Caco-2 (cell line): ENCODE data around the gene TRPC4AP. TPM values are rescaled to one million over a fixed set of nuclear protein-coding genes. Genes with fewer than 3 reads are reported as not detected.
"Not testable (repeated sequence)": the region's sequence is repeated elsewhere in the genome, so short reads cannot be mapped to it uniquely, and the experiment has no call there.

Experiments
- BruUV-seq: library from RNA; stranded (reverse); fragments of 400-500 nt; replicated peaks from 2 replicates; lab custom pipeline; 2021; lab: Mats Ljungman, UMichigan
- CTCF ChIA-PET: fragments of 300-600 bp; sonication (Branson Sonifier 250); formaldehyde crosslinking; loops from one replicate; lab custom pipeline; 2022; ENCODE audit warnings: antibody characterized with exemption; lab: Charles Lee
- POLR2A ChIA-PET: fragments of 300-600 bp; sonication (Branson Sonifier 250); formaldehyde crosslinking; loops from one replicate; lab custom pipeline; 2022; ENCODE audit warnings: antibody characterized with exemption; lab: Charles Lee
- DNase-seq, 2 experiments: peaks; one replicate each; pipeline versions ENCODE4 v3.0.0 to v3.0.0-alpha.2; 2020 to 2022
- H3K27me3 ChIP-seq: replicated peaks from 2 replicates; pipeline ENCODE4 v1.6.0; 2011; ENCODE audit warnings: low read length; ENCODE audit not compliant: control insufficient read depth, insufficient read depth
- H3K36me3 ChIP-seq: 2 replicates; pipeline ENCODE4 v1.5.1; 2011; ENCODE audit warnings: low read length; ENCODE audit not compliant: control insufficient read depth, insufficient read depth
- H3K4me1 ChIP-seq: fragments of 250-450 bp; sonication (Bioruptor Pico); 2 replicates; pipeline ENCODE4 v1.5.1; 2020; ENCODE audit warnings: mild to moderate bottlenecking
- H3K4me3 ChIP-seq: 2 replicates; pipeline ENCODE4 v1.5.1; 2011; ENCODE audit warnings: low read depth, mild to moderate bottlenecking, control low read depth, low read length
- H3K9me3 ChIP-seq: fragments of 250-450 bp; sonication (Bioruptor Pico); 2 replicates; pipeline ENCODE4 v1.5.1; 2020; ENCODE audit warnings: mild to moderate bottlenecking, moderate library complexity
- H3K27ac Mint-ChIP-seq: one replicate; pipeline ENCODE4 v1.8.0; 2022; ENCODE audit warnings: mixed read lengths; ENCODE audit not compliant: unreplicated experiment
- H3K27me3 Mint-ChIP-seq: one replicate; pipeline ENCODE4 v1.8.0; 2022; ENCODE audit warnings: mixed read lengths; ENCODE audit not compliant: insufficient read depth, unreplicated experiment
- H3K36me3 Mint-ChIP-seq: one replicate; pipeline ENCODE4 v1.8.0; 2022; ENCODE audit warnings: mild to moderate bottlenecking, mixed read lengths; ENCODE audit not compliant: insufficient read depth, unreplicated experiment
- H3K4me1 Mint-ChIP-seq: one replicate; pipeline ENCODE4 v1.8.0; 2022; ENCODE audit warnings: low read depth, mixed read lengths; ENCODE audit not compliant: unreplicated experiment
- H3K4me3 Mint-ChIP-seq: one replicate; pipeline ENCODE4 v1.8.0; 2022; ENCODE audit warnings: mild to moderate bottlenecking, moderate library complexity, mixed read lengths; ENCODE audit not compliant: unreplicated experiment
- H3K9me3 Mint-ChIP-seq: one replicate; pipeline ENCODE4 v1.8.0; 2022; ENCODE audit warnings: mixed read lengths; ENCODE audit not compliant: unreplicated experiment
- CTCF ChIP-seq, 2 experiments: fragments of 200-600 bp in 1 of 2; IDR thresholded peaks; 1 replicate in 1 of 2; 2 replicates in 1 of 2; pipeline versions ENCODE4 v1.5.1 to v1.8.0; 2011 to 2022; ENCODE audit warnings: antibody characterized with exemption in 1 of 2, control low read depth in 1 of 2, inconsistent platforms in 1 of 2, low read depth in 1 of 2, low read length in 1 of 2, mild to moderate bottlenecking in 1 of 2, moderate library complexity in 1 of 2; ENCODE audit not compliant: insufficient read depth in 1 of 2, severe bottlenecking in 1 of 2, unreplicated experiment in 1 of 2
- intact Hi-C: fragments of 100-400 bp; cut with micrococcal nuclease; formaldehyde crosslinking; loops from one replicate; pipeline ENCODE4 v1.10.0; 2022; ENCODE audit not compliant: unreplicated experiment
- total RNA-seq: library from RNA; stranded (reverse); gene quantifications from 2 replicates; pipeline ENCODE4 v1.2.3, GENCODE V29; 2022

The TRPC4AP gene
- total RNA-seq, 1 experiment from 2014 or later, result 144 TPM

GRCh38 chr20:35059110-35059509 lies 33.5 kb downstream of the TRPC4AP start:
- TF ChIP-seq CTCF (IDR thresholded peaks at IDR 0.05; ENCODE audit: insufficient read depth in 1 of 2, low read depth in 1 of 2, low read length in 1 of 2, severe bottlenecking in 1 of 2, unreplicated experiment in 1 of 2), result no peak
- Mint-ChIP-seq H3K9me3 (peaks cover 12% of the 10 kb centered on the region), H3K4me1 (no peaks in the 10 kb centered on the region), H3K27me3 (no peaks in the 10 kb centered on the region), H3K4me3 (no peak overlapping the region), H3K36me3 (peaks cover 44% of the 10 kb centered on the region), H3K27ac (no peak overlapping the region)
- Histone ChIP-seq H3K27me3 (no peaks in the 10 kb centered on the region), H3K4me1 (peaks cover 3% of the 10 kb centered on the region; the same call in 1 of the 2 replicates), H3K4me3 (no peak overlapping the region), H3K9me3 (no peaks in the 10 kb centered on the region), H3K36me3 (0 out of 2 replicates have a peak, but pooled peaks cover 4% of the 10 kb centered on the region)
- CTCF ChIA-PET, result no interaction called here
- intact Hi-C loops, result no loop called here
- DNase-seq, result no peak
- BruUV-seq, result no TSS peak
- POLR2A ChIA-PET, result no interaction called here

- no peak for TF ChIP-seq CTCF (IDR thresholded peaks at IDR 0.05; ENCODE audit: insufficient read depth in 1 of 2, low read depth in 1 of 2, low read length in 1 of 2, severe bottlenecking in 1 of 2, unreplicated experiment in 1 of 2)
- H3K4me1 ChIP-seq, result peaks cover 3% of the 10 kb centered on the region; the same call in 1 of the 2 replicates
- Mint-ChIP-seq H3K9me3 (peaks cover 12% of the 10 kb centered on the region), H3K27me3 (no peaks in the 10 kb centered on the region), H3K4me3 (no peak overlapping the region), H3K4me1 (no peaks in the 10 kb centered on the region), H3K36me3 (peaks cover 62% of the 10 kb centered on the region), H3K27ac (peak overlapping the region; percentile 8)
- no TSS peak for BruUV-seq
- intact Hi-C loops, result no loop called here
- no peak for DNase-seq
- POLR2A ChIA-PET, result no interaction called here
- H3K9me3 ChIP-seq, result no peaks in the 10 kb centered on the region
- H3K27me3 ChIP-seq, result no peaks in the 10 kb centered on the region
- 0 out of 2 replicates have a peak, but pooled peaks cover 1% of the 10 kb centered on the region for H3K36me3 ChIP-seq
- CTCF ChIA-PET, result interaction anchor here (1.1 kb wide), 1 partner anchor 41 kb away, joined by 3 read pairs; no protein-coding TSS in a partner anchor
- H3K4me3 ChIP-seq, result no peak overlapping the region
These were observed 36.9 kb downstream of the TRPC4AP start for GRCh38 chr20:35055445-35056276.

- H3K9me3 Mint-ChIP-seq, result peaks cover 8% of the 10 kb centered on the region
- no peak for DNase-seq
- Histone ChIP-seq H3K27me3 (no peaks in the 10 kb centered on the region), H3K4me3 (no peak overlapping the region), H3K4me1 (peaks cover 3% of the 10 kb centered on the region; the same call in 1 of the 2 replicates), H3K36me3 (peaks cover 4% of the 10 kb centered on the region), H3K9me3 (no peaks in the 10 kb centered on the region)
- no peaks in the 10 kb centered on the region for H3K4me1 Mint-ChIP-seq
- peak overlapping the region; percentile 8 for H3K27ac Mint-ChIP-seq
- intact Hi-C loops, result no loop called here
- POLR2A ChIA-PET, result no interaction called here
- H3K27me3 Mint-ChIP-seq, result no peaks in the 10 kb centered on the region
- no peak for TF ChIP-seq CTCF (IDR thresholded peaks at IDR 0.05; ENCODE audit: insufficient read depth in 1 of 2, low read depth in 1 of 2, low read length in 1 of 2, severe bottlenecking in 1 of 2, unreplicated experiment in 1 of 2)
- CTCF ChIA-PET, result interaction anchor here (1.1 kb wide), 1 partner anchor 41 kb away, joined by 3 read pairs; no protein-coding TSS in a partner anchor
- no peak overlapping the region for H3K4me3 Mint-ChIP-seq
- peaks cover 65% of the 10 kb centered on the region for H3K36me3 Mint-ChIP-seq
- no TSS peak for BruUV-seq
These were observed 37.8 kb downstream of the TRPC4AP start for GRCh38 chr20:35054814-35055213.

- peaks cover 81% of the 10 kb centered on the region for H3K36me3 Mint-ChIP-seq
- intact Hi-C loops, H3K9me3 Mint-ChIP-seq, H3K9me3 ChIP-seq, H3K27me3 ChIP-seq, H3K4me1 Mint-ChIP-seq, H3K4me3 ChIP-seq, POLR2A ChIA-PET, H3K4me3 Mint-ChIP-seq, H3K36me3 ChIP-seq, H3K4me1 ChIP-seq, BruUV-seq, CTCF ChIA-PET, H3K27ac Mint-ChIP-seq, DNase-seq, H3K27me3 Mint-ChIP-seq: not testable (repeated sequence)
These were observed 40.0 kb downstream of the TRPC4AP start for GRCh38 chr20:35052616-35053015.
